Prostate gland (tissue), 2 donors: ENCODE measurements around the gene UGT1A8. TPM values are rescaled to one million over a fixed set of nuclear protein-coding genes. Genes with fewer than 3 reads are reported as not detected.
A peak's percentile ranks its signal among the peaks of the same experiment; 100 is the strongest.
"Not testable (repeated sequence)": the region's sequence is repeated elsewhere in the genome, so short reads cannot be mapped to it uniquely, and the experiment has no call there.

Experiments used
- DNase-seq: peaks from one replicate; pipeline ENCODE4 v3.0.0-alpha.2; 2019; ENCODE audit warnings: low spot score
- H3K27ac ChIP-seq, 2 donors: fragments of 200-600 bp; sonication (generic); 2 replicates each; pipeline ENCODE4 v1.5.1; 2017 to 2019
- H3K27me3 ChIP-seq: fragments of 200-600 bp; sonication (generic); replicated peaks from 2 replicates; pipeline ENCODE4 v1.5.1; 2019; ENCODE audit not compliant: insufficient read depth
- H3K36me3 ChIP-seq, 2 donors: fragments of 200-600 bp; sonication (generic); 1 replicate in 1 of 2; 2 replicates in 1 of 2; pipeline versions ENCODE4 v1.5.1 to v1.8.1; 2017 to 2019
- H3K4me1 ChIP-seq: fragments of 200-600 bp; sonication (generic); replicated peaks from 2 replicates; pipeline ENCODE4 v1.5.1; 2019
- H3K4me3 ChIP-seq, 2 donors: fragments of 200-600 bp; sonication (generic); 2 replicates each; pipeline ENCODE4 v1.5.1; 2017 to 2019
- H3K9me3 ChIP-seq: fragments of 200-600 bp; sonication (generic); 2 replicates; pipeline ENCODE4 v1.5.1; 2017
- CTCF ChIP-seq, 4 experiments: fragments of 200-600 bp in 2 of 4; fragments of 450-650 bp in 2 of 4; sonication (generic) in 2 of 4; IDR thresholded peaks; 1 replicate in 3 of 4; 2 replicates in 1 of 4; pipeline ENCODE4 v1.5.1; 2016 to 2019; ENCODE audit warnings: antibody characterized with exemption in 4 of 4, mild to moderate bottlenecking in 2 of 4, moderate library complexity in 2 of 4
- POLR2A ChIP-seq: fragments of 450-650 bp; IDR thresholded peaks from one replicate; pipeline ENCODE4 v1.6.1; 2016; ENCODE audit warnings: antibody characterized with exemption, mild to moderate bottlenecking
- POLR2AphosphoS5 ChIP-seq: sonication (generic); formaldehyde crosslinking; IDR thresholded peaks from one replicate; pipeline ENCODE4 v1.6.1; 2017; ENCODE audit warnings: antibody characterized with exemption
- WGBS: methylation state at CpG from one replicate; pipeline ENCODE4 v1.1.5; 2018; 5-methylcytosine and 5-hydroxymethylcytosine counted together
- intact Hi-C: fragments of 100-400 bp; cut with DNase I; formaldehyde crosslinking; loops from one replicate; pipeline ENCODE4 v1.14.2; 2022
- total RNA-seq, 2 donors: library from RNA; depleted of rRNA; stranded (reverse); fragments of >200 nt; gene quantifications; one replicate each; pipeline ENCODE4 v1.1.0, GENCODE V29; 2016

Gene UGT1A8
- total RNA-seq, 2 donors from 2014 or later: not detected

DNA sequence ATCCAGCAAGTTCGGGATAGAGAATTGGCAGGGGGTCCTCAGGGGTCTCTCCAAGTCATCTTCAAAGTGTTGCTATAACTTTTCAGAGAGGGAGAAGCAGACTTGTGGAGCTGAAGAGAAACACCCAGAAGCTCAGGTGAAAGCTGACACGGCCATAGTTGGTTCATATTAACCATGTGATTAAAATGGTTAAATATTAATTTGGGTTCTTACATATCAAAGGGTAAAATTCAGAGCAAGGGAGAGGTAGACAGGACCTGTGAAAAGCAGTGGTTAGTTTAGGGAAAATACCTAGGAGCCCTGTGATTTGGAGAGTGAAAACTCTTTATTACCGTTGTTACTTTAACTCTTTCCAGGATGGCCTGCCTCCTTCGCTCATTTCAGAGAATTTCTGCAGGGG lies 75.2 kb downstream of the UGT1A8 start, which contains the start of gene UGT1A6:
Gene UGT1A6 (plus strand): TSS at position 243 of the 400 bp plus-strand sequence. CDS start 115 bp downstream, at position 358.
- H3K36me3 ChIP-seq: no peaks in the 10 kb centered on the region
- no peak within 1 kb of the TSS for H3K4me3 ChIP-seq
- no peak for TF ChIP-seq CTCF (IDR thresholded peaks at IDR 0.05)
- no peak for TF ChIP-seq POLR2AphosphoS5
- TF ChIP-seq POLR2A: no peak
- H3K27ac ChIP-seq: no peak within 1 kb of the TSS
- H3K4me1 ChIP-seq: no peaks in the 10 kb centered on the region
- no peak for DNase-seq
- no peaks in the 10 kb centered on the region for H3K9me3 ChIP-seq
- WGBS: 85% methylated on average over 4 of the region's 4 CpGs
- no peaks in the 10 kb centered on the region for H3K27me3 ChIP-seq
- intact Hi-C loops: no loop called here

GRCh38 chr2:233693963-233694362 lies 76.5 kb downstream of the UGT1A8 start:
- WGBS: 76% methylated on average over 6 of the region's 6 CpGs
- H3K36me3 ChIP-seq: no peaks in the 10 kb centered on the region
- no peaks in the 10 kb centered on the region for H3K9me3 ChIP-seq
- intact Hi-C loops: no loop called here
- H3K27me3 ChIP-seq: no peaks in the 10 kb centered on the region
- no peaks in the 10 kb centered on the region for H3K4me1 ChIP-seq
- H3K27ac ChIP-seq: no peak overlapping the region
- TF ChIP-seq CTCF (IDR thresholded peaks at IDR 0.05): no peak
- TF ChIP-seq POLR2AphosphoS5: no peak
- no peak for TF ChIP-seq POLR2A
- no peak for DNase-seq
- H3K4me3 ChIP-seq: no peak overlapping the region

- H3K9me3 ChIP-seq: no peaks in the 10 kb centered on the region
- no peaks in the 10 kb centered on the region for H3K27me3 ChIP-seq
- H3K36me3 ChIP-seq: no peaks in the 10 kb centered on the region
- WGBS: 77% methylated on average over 4 of the region's 4 CpGs
- intact Hi-C loops: no loop called here
- TF ChIP-seq CTCF (IDR thresholded peaks at IDR 0.05): no peak
- no peak for TF ChIP-seq POLR2A
- no peak overlapping the region for H3K27ac ChIP-seq
- no peak for DNase-seq
- no peak overlapping the region for H3K4me3 ChIP-seq
- no peaks in the 10 kb centered on the region for H3K4me1 ChIP-seq
Measured at GRCh38 chr2:233698740-233699139, 81.3 kb downstream of the UGT1A8 start.

GRCh38 chr2:233699424-233700027 lies 82.1 kb downstream of the UGT1A8 start:
- Histone ChIP-seq H3K27me3 (no peaks in the 10 kb centered on the region), H3K4me1 (no peaks in the 10 kb centered on the region), H3K36me3 (no peaks in the 10 kb centered on the region), H3K9me3 (no peaks in the 10 kb centered on the region), H3K27ac (peak overlapping the region in 1 of 2 donors; percentile 31), H3K4me3 (no peak overlapping the region)
- intact Hi-C loops: no loop called here
- WGBS: 81% methylated on average over 8 of the region's 8 CpGs
- TF ChIP-seq CTCF (IDR thresholded peaks at IDR 0.05) (no peak), POLR2A (no peak), POLR2AphosphoS5 (no peak)
- DNase-seq: no peak

DNA sequence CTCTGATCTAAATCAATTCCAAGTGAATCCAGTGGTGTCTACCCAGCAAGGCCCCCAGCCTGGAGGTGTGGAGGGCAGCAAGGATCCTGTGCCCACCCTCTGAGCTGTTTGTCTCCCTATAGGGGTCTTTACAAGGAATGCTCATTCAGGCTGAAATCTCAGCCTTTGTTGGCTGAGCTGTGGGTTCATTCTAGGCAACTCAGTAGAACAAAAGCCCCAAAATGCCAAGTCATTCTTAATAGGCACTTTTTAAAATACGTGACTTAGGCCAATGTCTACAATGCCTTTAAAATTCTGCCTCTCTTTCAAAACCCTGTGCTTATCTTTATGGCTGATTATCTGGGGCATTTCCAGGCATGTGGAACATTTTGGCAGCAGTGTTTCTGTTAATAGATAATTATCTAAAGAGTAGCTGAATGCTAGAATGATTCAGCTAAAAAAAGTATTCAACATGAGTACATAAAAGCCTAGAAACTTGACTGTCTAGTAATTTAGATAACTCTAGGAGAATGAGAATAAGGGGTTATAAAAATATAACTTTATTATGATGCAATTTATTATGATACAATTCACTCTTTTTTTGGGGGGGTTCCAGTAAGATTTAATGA lies 82.7 kb downstream of the UGT1A8 start:
- Histone ChIP-seq H3K27ac (peak overlapping the region in 1 of 2 donors; percentile 31), H3K9me3 (no peaks in the 10 kb centered on the region), H3K4me1 (no peaks in the 10 kb centered on the region), H3K4me3 (no peak overlapping the region), H3K36me3 (no peaks in the 10 kb centered on the region), H3K27me3 (no peaks in the 10 kb centered on the region)
- intact Hi-C loops: no loop called here
- TF ChIP-seq POLR2A (no peak), POLR2AphosphoS5 (peak; percentile 96), CTCF (IDR thresholded peaks at IDR 0.05) (no peak)
- 9% methylated on average over 1 of the region's 1 CpG for whole genome bisulfite sequencing
- DNase-seq: peak; percentile 78

- DNase-seq, H3K4me3 ChIP-seq, intact Hi-C loops, H3K27me3 ChIP-seq, H3K4me1 ChIP-seq, H3K27ac ChIP-seq, H3K36me3 ChIP-seq, H3K9me3 ChIP-seq: not testable (repeated sequence)
- WGBS: 79% methylated on average over 5 of the region's 5 CpGs
Measured at GRCh38 chr2:233700842-233701241, 83.4 kb downstream of the UGT1A8 start.
